Osteocyte (in vitro differentiated cells): Measurements from ENCODE around the gene NNT. TPM values are rescaled to one million over a fixed set of nuclear protein-coding genes. Genes with fewer than 3 reads are reported as not detected.
"Not testable (repeated sequence)": the region's sequence is repeated elsewhere in the genome, so short reads cannot be mapped to it uniquely, and the experiment has no call there.

Experiments used
- DNase-seq: peaks from one replicate; pipeline ENCODE4 v3.0.0; 2021; ENCODE audit warnings: mixed read lengths; ENCODE audit not compliant: unreplicated experiment; ENCODE audit errors: extremely low spot score
- H3K27ac Mint-ChIP-seq: one replicate; pipeline ENCODE4 v1.8.0; 2021; ENCODE audit warnings: mild to moderate bottlenecking, mixed read lengths; ENCODE audit not compliant: unreplicated experiment
- H3K27me3 Mint-ChIP-seq: one replicate; pipeline ENCODE4 v1.8.0; 2021; ENCODE audit warnings: mixed read lengths; ENCODE audit not compliant: unreplicated experiment
- H3K36me3 Mint-ChIP-seq: one replicate; pipeline ENCODE4 v1.8.0; 2021; ENCODE audit warnings: mixed read lengths; ENCODE audit not compliant: unreplicated experiment
- H3K4me1 Mint-ChIP-seq: one replicate; pipeline ENCODE4 v1.8.0; 2021; ENCODE audit warnings: mixed read lengths; ENCODE audit not compliant: unreplicated experiment
- H3K4me3 Mint-ChIP-seq: one replicate; pipeline ENCODE4 v1.8.0; 2021; ENCODE audit warnings: mild to moderate bottlenecking, moderate library complexity, mixed read lengths; ENCODE audit not compliant: unreplicated experiment
- H3K9me3 Mint-ChIP-seq: one replicate; pipeline ENCODE4 v1.8.0; 2021; ENCODE audit warnings: mixed read lengths; ENCODE audit not compliant: unreplicated experiment
- total RNA-seq: library from RNA; stranded (reverse); gene quantifications from 2 replicates; pipeline ENCODE4 v1.2.1, GENCODE V29; 2021
- TF ChIP-seq, protein P1 (sequence below): fragments of 200-600 bp; sonication (generic); IDR thresholded peaks from 2 replicates; pipeline ENCODE4 v1.5.0; 2021; ENCODE audit warnings: antibody characterized with exemption, mild to moderate bottlenecking, moderate library complexity

NNT gene
- total RNA-seq, 1 donor from 2014 or later = 107 TPM

GRCh38 chr5:43693411-43693810 is 90.4 kb downstream of the NNT start:
- no peak overlapping the region for H3K27ac Mint-ChIP-seq
- H3K4me3 Mint-ChIP-seq = no peak overlapping the region
- no peak for DNase-seq
- peaks cover 21% of the 10 kb centered on the region for H3K9me3 Mint-ChIP-seq
- TF ChIP-seq, protein P1, sequence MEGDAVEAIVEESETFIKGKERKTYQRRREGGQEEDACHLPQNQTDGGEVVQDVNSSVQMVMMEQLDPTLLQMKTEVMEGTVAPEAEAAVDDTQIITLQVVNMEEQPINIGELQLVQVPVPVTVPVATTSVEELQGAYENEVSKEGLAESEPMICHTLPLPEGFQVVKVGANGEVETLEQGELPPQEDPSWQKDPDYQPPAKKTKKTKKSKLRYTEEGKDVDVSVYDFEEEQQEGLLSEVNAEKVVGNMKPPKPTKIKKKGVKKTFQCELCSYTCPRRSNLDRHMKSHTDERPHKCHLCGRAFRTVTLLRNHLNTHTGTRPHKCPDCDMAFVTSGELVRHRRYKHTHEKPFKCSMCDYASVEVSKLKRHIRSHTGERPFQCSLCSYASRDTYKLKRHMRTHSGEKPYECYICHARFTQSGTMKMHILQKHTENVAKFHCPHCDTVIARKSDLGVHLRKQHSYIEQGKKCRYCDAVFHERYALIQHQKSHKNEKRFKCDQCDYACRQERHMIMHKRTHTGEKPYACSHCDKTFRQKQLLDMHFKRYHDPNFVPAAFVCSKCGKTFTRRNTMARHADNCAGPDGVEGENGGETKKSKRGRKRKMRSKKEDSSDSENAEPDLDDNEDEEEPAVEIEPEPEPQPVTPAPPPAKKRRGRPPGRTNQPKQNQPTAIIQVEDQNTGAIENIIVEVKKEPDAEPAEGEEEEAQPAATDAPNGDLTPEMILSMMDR = no peak
- H3K4me1 Mint-ChIP-seq = peaks cover 7% of the 10 kb centered on the region
- H3K27me3 Mint-ChIP-seq = no peaks in the 10 kb centered on the region
- H3K36me3 Mint-ChIP-seq = peaks cover 42% of the 10 kb centered on the region

DNA sequence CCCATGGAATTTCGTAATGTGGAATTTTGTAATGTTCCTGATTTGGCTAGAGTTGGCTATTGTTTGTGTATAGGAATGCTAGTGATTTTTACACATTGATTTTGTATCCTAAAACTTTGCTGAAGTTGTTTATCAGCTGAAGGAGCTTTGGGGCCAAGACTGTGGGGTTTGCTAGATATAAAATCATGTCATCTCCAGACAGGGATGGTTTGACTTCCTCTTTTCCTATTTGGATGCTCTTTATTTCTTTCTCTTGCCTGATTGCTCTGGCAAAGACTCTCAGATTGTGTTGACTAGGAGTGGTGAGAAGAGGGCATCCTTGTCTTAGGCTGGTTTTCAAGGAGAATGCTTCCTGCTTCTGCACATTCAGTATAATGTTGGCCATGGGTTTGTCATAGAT is 91.0 kb downstream of the NNT start:
- Mint-ChIP-seq H3K4me1 (peaks cover 3% of the 10 kb centered on the region), H3K36me3 (peaks cover 42% of the 10 kb centered on the region), H3K9me3 (peaks cover 21% of the 10 kb centered on the region), H3K27me3 (no peaks in the 10 kb centered on the region), H3K27ac (no peak overlapping the region), H3K4me3 (no peak overlapping the region)
- TF ChIP-seq, protein P1 = no peak
- no peak for DNase-seq

DNA sequence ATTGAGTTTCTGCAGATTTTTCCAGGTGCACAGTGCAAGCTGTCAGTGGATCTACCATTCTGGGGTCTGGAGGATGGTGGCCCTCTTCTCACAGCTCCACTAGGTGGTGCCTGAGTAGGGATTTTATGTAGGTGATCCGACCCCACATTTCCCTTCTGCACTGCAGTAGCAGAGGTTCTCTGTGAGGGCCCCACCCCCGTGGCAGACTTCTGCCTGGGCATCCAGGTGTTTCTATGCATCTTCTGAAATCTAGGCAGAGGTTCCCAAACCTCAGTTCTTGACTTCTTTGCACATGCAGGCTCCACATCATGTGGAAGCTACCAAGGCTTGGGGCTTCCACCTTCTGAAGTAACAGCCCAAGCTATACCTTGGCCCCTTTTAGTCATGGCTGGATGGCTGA is 93.5 kb downstream of the NNT start:
- Mint-ChIP-seq H3K36me3 (peaks cover 27% of the 10 kb centered on the region), H3K9me3 (peaks cover 17% of the 10 kb centered on the region)
- not testable (repeated sequence) for H3K4me3 Mint-ChIP-seq, H3K27ac Mint-ChIP-seq, H3K4me1 Mint-ChIP-seq, DNase-seq, H3K27me3 Mint-ChIP-seq

DNA sequence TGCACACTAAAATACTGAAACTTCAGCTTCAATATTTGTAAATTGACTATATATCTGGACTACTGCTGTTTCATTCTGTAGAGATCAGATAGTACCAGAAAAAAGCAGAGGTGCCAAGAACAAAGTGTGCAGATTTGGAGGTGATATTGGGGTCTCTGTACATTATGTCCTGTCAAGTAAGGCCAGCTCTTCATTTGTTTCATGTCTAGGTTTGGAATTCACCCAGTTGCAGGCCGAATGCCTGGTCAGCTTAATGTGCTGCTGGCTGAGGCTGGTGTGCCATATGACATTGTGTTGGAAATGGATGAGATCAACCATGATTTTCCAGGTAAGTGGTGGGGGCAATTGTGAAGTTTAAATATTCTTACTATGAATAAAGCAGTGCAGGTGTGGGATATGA is 96.9 kb downstream of the NNT start:
- no peak overlapping the region for H3K4me3 Mint-ChIP-seq
- no peak for DNase-seq
- H3K9me3 Mint-ChIP-seq = peaks cover 9% of the 10 kb centered on the region
- H3K4me1 Mint-ChIP-seq = peaks cover 4% of the 10 kb centered on the region
- peaks cover 29% of the 10 kb centered on the region for H3K36me3 Mint-ChIP-seq
- TF ChIP-seq, protein P1 = no peak
- no peaks in the 10 kb centered on the region for H3K27me3 Mint-ChIP-seq
- H3K27ac Mint-ChIP-seq = no peak overlapping the region

- Mint-ChIP-seq H3K36me3 (peaks cover 30% of the 10 kb centered on the region), H3K9me3 (peaks cover 5% of the 10 kb centered on the region), H3K4me1 (peaks cover 4% of the 10 kb centered on the region), H3K27me3 (no peaks in the 10 kb centered on the region), H3K27ac (no peak overlapping the region), H3K4me3 (no peak overlapping the region)
- no peak for DNase-seq
- TF ChIP-seq, protein P1 = no peak
Measured at GRCh38 chr5:43700601-43701000, 97.6 kb downstream of the NNT start.

GRCh38 chr5:43701227-43701626 is 98.2 kb downstream of the NNT start:
- Mint-ChIP-seq H3K27ac (no peak overlapping the region), H3K4me1 (peaks cover 4% of the 10 kb centered on the region), H3K27me3 (no peaks in the 10 kb centered on the region), H3K4me3 (no peak overlapping the region), H3K9me3 (no peaks in the 10 kb centered on the region), H3K36me3 (peaks cover 26% of the 10 kb centered on the region)
- DNase-seq = no peak
- TF ChIP-seq, protein P1 = no peak
